Stimulated activated CD4-positive, alpha-beta T cell treated with anti-CD3 and anti-CD28 coated beads, Interleukin-4, amount 100 ng/mL, for 4 hours (primary cell): Measurements from ENCODE around the gene RAB3B.
"Not testable (repeated sequence)": the region's sequence is repeated elsewhere in the genome, so short reads cannot be mapped to it uniquely, and the experiment has no call there.

Source experiments
- DNase-seq, 2 experiments: peaks; one replicate each; pipeline ENCODE4 v3.0.0-alpha.2; 2020

RAB3B gene

DNA sequence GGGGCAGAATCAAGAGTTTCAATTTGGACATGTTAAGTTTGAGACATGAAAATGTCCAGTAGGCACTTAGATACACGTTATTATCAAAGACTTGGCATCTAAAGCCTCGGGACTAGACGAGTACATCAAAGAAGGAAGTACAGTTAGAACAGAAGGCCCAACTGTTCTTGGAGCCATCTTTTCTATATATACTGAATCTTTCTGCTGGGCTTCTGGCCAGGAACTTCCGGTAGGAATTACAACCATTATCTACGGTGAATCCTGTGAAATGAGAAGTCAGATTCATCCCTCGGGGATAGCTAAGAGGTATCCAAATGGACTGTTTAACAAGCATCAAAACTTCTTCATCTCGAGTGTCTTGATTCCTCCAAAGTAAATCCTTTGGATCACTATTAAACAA lies 77.6 kb downstream of the RAB3B start:
- DNase-seq = no peak

DNA sequence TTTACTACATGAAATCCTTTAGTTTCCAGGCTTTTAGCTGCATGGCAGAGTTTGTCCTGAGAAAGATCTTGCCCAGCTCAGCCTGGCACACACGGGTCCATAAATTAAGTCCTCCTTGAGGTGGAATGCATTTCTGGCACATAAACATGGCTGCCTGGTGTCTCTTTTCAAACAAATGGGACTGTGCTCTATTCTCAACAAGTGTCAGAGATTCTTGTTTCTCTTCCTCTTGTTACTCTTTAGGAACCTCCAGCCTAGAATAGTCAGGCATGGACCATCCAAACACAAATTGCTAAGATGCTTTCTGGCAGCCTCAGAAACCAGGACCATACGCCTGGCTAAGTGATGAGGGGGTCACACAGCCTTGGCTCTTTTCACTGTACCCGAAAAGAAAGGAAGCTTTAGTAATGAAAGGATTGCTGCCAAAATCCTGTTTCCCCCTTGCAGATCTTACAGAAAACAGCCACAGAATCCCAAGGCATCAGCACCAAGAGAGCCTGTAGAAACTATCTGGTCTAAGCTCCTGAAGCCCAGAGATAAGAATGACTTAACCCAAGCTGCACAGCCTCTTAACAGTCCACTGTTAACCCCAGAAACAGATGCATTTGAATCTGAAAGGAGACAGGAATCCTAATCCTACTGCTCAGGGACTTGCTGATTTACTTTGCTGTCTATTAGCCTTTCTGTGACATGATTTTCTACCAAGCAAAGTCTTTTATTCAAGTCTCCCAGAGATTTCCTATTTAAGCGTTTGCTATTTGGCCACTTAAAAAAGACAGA lies 80.1 kb downstream of the RAB3B start:
- no peak for DNase-seq

DNA sequence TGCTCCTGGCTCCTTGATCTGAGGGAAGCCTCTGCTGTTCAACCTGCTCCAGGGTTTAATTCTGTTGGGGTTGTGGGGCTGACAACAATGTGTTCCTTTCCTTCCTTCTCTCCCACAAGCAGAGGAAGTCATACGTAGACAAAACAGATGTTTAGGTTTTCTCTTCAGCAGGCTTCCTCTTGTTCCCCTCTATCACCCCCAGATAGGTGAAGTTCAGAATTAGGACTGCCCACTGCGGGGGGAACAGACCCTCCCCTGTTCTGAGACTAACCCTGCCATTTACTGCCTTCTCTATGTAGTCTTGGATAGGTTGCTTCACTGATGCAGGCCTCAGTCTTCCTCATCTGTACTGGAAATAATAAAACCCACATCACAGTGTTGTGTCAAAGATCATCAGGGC lies 82.0 kb downstream of the RAB3B start:
- no peak for DNase-seq

DNA sequence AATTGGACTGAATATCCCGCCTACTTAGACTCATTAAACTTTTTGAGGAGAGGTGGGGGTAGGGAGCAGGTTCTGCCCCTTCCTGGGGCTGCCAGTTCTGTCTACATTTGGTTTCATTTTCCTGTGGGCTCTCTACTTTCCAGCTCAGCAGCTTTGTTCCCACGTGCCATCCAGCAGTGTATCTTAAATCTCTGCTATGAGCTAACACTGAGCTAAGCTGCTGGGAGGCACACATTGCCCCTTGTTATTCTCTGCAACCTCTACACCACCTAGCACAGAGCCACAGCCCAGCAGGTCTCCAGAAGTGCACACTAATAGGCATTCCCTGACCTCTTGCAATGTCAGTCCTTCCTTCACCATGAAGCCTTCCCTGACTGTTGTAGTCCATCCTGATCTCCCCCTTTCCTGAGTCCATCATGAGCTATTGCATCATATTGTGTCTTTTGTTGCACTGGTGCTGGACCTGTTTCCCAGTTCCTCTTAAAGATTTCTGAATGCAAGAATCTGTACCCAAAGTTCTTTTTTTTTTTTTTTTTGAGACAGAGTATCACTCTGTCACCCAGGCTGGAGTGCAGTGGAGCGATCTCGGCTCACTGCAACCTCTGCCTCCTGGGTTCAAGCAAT lies 83.3 kb downstream of the RAB3B start:
- no peak for DNase-seq

DNA sequence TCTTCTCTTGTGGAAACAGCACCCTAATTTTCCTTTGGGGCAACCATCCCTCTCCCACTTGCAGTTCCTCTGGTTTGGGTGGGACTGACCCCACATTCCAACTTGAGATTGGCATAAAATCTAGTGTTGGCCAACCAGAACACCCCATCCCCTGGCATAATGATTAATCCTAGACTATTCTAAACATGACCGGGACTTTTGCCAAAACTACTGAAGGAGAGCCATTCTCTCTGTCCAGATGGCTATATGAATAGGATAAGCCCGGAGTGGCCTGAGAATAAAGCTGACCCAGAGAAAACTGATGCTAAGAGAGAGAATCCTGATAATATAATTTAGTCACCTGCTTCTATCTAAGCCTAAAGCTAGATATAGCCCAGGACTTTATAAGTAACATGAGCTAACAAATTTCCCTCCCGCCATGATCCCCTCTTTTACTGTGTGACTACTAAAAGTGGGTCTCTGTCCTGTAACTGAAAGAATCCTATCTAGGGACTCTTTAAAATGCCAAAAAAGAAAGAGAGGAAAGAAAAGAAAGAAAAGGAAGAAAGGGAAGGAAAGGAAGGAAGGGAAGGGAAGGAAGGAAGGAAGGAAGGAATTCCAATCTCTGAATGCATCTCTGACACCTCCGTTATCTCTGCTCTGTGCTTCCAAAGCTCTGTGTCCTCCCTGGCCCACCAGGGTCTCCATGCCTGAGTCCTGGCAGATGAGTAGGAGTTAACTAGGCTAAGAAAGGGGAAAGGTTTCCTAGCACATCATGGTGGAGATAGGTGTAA lies 84.0 kb downstream of the RAB3B start:
- no peak for DNase-seq

DNA sequence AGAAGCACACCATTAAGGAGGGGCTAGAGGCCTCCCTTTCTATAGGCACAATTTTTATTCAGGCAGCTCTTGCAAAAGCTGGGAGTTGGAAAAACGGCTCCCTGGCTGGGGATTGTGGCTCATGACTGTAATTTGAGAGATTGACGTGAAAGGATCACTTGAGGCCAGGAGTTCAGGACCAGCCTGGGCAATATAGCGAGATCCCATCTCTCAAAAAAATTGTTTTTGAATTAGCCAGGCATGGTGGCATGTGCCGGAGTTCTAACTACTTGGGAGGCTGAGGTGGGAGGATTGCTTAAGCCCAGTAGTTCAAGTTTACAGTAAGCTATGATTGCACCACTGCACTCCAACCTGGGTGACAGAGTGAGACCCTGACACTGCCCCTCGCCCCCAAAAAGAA lies 88.0 kb downstream of the RAB3B start:
- DNase-seq = no peak

DNA sequence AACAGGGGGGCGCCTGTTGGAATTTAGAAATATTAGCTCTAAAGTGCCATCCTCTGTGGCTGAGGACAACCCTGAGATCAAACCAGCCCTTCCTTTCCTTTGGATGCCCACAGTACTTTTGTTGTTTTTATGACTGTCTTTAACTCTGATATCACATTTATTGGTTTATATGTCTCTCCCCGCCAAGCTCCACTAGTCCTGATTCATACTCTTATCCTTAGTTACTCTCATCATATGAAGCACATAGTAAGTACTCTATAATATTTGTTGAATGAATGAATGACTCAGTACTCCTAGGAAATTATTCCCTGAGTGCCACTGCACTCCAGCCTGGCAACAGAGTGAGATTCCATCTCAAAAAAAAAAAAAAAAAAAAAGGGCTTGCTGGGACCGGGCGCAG lies 89.3 kb downstream of the RAB3B start:
- DNase-seq = no peak

DNA sequence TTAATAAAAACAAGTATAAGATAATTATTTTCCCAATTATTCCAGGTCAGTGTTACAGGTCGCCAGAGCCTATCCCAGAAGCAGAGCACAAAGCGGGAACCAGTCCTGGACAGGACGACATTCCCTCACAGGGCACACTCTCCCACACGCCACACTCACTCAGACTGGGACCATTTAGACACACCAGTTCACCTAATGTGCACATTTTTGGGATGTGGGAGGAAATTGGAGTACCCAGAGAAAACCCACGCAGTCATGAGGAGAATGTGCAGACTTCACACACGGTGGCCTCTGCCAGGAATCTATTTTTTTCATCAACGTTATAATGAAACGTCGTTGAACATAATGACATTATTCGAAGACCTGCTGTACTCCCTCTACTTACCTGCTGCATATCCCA lies 91.5 kb downstream of the RAB3B start:
- DNase-seq = no peak

DNA sequence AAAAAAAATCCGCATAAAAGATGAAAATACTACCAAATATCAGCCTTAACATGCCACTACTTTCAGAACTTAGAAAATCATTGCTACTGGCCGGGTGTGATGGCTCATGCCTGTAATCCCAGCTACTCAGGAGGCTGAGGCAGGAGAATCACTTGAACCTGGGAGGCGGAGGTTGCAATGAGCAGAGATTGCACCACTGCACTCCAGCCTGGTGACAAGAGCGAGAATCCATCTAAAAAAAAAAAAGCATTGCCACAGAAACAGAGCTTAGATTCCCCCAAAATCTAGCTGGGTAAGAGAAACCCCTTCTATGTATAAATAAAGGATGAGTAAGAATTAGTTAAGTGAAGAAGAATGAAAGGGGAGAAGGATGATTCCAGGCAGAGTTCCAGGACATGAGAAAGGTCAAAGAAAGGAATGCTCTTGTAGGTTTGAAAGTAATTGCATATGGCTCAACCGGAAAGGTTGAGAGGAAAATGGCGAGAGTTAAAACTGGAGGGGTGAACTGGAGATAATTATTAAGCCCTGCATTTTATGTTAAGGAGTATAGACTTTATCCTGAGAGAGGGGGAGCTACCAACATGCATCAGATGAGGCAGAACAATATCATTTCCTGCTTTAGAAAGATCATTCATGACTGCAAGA lies 92.3 kb downstream of the RAB3B start:
- no peak for DNase-seq

DNA sequence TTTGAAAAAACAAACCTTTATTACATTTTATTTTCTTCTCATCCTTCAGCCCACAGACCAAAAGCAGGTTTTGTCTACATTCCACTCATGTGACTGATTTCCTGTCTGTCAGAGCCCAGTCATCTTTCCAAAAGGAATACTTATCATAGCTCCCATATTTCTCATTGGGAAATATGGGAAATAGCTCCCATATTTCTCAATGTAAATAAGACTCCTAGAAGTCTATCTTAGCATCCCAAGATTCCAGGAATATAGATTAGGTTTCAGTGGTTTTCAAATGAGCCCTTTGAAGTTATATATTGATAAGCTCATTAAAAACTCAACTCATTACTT lies 92.8 kb downstream of the RAB3B start:
- no peak for DNase-seq

DNA sequence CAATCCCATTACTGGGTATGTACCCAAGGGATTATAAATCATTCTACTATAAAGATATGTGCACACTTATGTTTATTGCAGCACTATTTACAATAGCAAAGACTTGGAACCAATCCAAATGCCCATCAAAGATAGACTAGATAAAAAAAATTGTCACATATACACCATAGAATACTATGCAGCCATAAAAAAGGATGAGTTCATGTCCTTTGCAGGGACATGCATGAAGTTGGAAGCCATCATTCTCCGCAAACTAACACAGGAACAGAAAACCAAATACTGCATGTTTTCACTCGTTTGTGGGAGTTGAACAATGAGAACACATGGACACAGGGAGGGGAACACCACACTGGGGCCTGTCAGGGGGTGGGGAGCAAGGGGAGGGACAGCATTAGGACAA lies 95.8 kb downstream of the RAB3B start:
- DNase-seq = not testable (repeated sequence)

DNA sequence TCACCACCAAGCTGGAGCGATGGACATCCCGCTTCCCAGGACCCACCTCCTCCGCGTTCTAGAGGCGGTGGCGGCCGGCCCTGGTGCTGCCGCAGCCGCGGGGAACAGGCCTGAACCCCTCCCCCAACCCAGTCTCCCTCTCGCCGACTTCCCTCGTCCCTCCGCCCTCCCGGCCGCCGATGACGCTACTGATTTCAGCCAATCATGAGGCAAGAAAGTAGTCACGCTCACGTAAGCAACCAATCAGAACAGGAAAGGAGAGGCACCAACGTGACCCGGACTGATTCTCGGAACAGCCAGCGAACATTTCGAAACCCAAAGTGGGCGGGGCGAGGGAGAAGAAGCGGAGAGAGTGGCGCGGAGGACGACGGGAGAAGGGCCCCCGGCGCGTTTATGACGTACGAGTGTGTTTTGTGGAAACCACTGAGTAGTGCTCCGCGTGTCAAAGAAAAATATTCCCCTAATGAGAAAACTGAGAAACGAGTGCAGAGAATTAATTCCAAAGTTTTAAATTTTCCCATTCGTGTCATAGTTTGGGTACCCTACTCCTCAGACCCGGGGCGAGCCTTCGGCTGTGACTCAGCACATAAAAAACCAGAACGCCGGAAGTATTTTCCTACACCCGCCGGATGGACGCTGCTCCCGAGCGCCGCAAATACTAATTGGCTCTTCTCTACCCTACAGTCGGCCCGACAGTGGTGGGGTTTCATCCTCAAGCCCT lies 111.7 kb downstream of the RAB3B start, which contains the start of gene NRDC:
Gene NRDC (minus strand): TSS at position 112 of the 721 bp plus-strand sequence. CDS start 112 bp downstream, outside the sequence.
- peak; percentile 98 to 100 for DNase-seq

DNA sequence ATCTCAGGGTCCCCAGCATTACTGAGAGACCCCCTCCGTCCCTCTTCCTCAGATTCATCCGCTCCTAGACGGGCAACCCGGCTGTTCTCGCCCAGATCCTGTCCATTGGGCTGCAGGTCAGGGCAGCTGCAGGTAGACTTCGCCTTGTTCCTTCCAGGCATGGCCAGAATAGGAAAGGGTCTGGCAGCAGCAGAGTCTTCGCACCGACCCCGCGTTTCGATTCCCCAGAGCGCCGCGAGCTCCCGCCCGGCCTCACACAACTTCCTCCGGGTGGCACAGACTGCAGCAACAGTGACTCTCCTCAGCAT lies 112.2 kb downstream of the RAB3B start:
- no peak for DNase-seq

DNA sequence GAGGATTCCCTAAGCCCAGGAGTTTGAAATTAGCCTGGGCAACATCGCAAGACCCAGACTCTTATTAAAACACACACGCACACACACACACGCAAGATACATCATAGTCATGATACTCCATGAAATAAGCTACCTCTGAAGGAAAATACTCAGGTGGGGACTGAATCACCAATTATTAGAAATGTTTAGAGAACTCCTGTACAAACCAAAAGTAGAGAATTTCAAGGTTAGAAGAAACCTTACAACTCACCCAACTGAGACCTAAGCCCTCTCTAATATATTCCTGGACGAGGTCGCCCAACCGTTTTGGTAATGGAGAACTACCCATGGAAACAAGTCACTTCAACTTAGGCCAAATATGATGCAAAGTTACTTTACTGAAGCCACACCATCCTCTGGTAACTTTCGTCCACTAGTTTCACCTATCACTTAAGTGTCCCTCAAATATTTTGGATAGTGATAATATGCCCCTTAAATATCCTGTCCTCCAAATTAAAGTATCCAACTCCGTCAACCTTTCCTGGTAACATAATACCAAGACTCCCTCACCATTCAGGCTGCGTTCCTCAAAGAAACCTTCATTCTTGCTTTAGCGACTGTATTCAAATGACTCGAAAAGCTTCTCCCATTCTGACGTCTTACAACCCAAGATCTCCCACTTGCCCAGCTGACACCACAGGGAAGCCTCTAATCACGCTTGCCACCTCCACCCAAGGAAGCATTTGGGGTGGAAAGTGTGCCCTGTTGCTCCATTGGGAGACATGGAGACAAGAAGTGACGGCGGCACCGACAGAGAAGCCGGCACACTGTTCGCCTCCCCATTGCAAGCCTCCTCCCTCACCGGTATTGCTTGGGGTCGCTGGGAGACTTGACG lies 112.8 kb downstream of the RAB3B start:
- DNase-seq = no peak

DNA sequence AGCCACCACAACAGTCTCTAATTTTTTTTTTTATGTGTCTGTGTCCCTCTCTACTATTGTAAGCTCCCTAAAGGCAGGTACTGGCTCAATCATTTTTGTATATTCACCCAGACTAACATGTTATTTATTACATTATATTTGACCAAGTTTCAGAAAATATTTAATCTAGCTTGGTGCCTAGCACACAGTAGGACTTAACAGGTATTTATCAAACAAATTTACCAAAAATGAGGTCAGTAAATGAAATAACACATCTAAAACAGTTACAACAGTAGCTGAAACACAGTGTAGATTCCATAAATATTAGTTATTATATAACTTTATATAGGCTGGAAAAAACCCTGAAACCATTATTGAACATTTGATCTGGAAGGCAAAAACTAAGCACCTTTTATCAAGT lies 114.7 kb downstream of the RAB3B start:
- no peak for DNase-seq

DNA sequence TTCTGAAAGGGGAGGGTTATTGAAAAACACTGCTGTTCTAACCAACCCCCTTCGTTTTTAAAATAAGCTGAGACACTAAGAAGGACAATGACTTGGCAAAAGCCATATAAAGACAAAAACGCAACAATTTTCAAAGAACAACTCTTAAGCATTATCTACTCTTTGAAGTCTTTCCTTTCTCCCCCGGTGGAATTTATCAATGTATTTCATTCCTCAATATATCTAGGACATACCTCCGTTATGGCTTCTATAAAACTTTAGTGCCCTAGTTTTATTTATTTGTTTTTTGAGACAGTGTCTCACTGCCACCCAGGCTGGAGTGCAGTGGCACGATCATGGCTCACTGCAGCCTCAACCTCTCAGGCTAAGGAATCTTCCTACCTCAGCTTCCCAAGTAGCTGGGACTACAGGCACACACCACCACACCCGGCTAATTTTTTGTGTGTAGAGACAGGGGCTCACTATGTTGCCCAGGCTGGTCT lies 115.2 kb downstream of the RAB3B start:
- DNase-seq = no peak

DNA sequence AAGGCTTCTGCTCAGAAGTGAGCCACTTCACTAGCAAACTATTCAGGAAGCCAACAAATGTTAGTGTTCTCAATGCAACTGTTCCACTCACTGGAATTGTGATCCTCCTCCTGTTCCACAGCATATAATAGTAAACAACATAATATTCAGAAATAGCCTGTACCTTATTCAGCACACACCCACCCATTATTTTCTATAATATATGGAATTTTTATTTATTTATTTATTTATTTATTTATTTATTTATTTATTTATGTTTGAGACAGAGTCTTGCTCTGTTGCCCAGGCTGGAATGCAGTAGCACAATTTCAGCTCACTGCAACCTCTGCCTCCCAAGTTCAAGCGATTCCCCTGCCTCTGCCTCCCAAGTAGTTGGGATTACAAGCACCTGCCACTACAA lies 117.2 kb downstream of the RAB3B start:
- not testable (repeated sequence) for DNase-seq

DNA sequence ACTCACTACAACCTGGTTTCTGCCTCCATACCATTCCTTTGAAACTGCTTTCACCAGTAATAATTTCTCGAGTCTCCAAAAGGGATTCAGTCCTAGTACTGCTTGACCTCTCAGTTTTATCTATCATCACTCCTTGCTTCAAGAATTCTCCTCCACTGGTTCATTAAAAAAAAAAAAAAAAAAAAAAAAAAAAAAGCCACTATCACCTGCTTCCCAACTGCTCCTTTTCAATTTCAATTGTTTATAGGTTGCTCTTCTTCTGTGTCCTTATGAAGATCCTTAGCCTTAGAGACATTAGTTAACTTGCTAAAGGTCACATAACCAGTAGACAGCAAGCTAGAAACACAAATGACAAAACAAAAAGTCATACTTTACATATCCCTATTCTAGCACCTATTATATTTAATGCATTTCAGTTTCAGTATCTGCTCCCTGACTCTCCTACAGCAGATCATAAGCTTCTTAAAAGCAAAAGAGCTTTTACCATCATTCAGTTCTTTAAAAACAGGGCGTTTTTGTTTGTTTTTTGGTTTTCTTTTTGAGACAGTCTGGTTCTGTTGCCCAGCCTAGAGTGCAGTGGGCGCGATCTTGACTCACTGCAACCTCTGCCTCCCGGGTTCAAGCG lies 119.0 kb downstream of the RAB3B start:
- DNase-seq = no peak

DNA sequence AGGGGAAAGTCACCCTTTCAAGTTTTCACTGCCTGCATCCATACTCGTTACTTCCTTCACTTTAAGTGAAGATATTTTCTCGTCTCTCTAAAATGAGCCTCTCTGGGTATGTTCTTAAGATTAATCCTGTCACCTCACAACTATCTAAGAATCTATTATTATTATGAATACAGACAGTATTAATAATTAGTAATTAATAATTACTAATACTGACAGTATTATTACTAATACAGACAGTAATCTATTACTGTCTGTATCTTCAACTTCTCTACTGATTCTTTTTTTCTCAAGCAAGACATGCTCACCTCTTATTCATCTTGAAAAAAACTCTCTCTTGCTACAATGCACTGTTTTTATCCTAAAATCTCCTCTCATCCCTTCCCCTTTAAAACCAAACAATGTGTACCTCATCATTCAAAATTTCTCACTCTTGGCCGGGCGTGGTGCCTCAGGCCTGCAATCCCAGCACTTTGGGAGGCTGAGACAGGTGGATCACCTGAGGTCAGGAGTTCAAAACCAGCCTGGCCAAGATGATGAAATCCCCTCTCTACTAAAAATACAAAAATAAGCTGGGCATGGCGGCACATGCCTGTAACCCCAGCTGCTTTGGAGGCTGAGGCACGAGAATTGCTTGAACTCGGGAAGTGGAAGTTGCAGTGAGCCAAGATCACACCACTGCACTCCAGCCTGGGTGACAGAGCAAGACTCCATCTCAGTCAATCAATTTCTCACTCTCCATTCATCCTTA lies 119.7 kb downstream of the RAB3B start:
- no peak for DNase-seq

DNA sequence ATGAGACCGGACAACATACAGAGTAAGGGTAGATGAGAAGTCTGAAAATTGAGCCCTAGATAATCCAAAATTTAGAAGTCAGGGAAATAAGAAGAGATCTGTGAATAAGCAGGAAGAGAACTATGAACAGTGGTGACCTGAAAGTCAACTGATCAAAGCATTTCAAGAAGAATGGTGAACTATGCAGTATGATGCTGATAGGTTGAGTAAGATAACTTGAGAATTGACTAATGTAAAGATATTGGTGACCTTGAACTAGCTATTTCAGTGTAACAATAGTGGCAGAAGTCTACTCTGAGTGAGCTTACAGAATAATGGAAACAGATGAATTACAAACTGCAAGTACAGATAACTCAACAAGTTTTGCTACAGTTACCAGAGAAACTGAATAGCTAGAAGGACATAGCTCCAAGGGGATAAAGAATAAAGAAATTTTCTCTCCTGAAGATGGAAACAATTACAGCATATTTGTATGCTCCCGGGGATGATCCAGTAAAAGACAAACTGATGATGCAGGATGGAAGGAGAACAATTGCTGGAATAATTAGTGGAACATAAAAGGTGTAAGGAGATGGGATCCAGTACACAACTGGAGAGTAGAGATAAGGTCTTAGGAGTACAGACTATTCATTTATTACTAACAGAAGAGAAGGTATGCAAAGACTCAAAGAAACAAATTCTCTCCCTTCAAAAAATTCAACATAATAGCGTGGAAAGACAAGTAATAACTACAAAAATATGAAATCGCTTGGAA lies 122.8 kb downstream of the RAB3B start:
- no peak for DNase-seq
